Amniotic stem cell (primary cell): ENCODE measurements around the gene HAGHL.

Source experiments
- DNase-seq: peaks from one replicate; lab custom pipeline; 2025; lab: John Stamatoyannopoulos, UW

HAGHL gene

GRCh38 chr16:708019-708418 is 18.9 kb upstream of the HAGHL start:
- DNase-seq: no peak

- no peak for DNase-seq
Observed at GRCh38 chr16:708959-709358, 17.9 kb upstream of the HAGHL start.

GRCh38 chr16:709566-710499 is 17.1 kb upstream of the HAGHL start:
- DNase-seq: no peak

- no peak for DNase-seq
Observed at GRCh38 chr16:710500-711075, 16.3 kb upstream of the HAGHL start.

GRCh38 chr16:711084-711483 is 15.8 kb upstream of the HAGHL start:
- no peak for DNase-seq

- DNase-seq: no peak
Observed at GRCh38 chr16:711548-712320, 15.2 kb upstream of the HAGHL start.

GRCh38 chr16:712740-713250 is 14.1 kb upstream of the HAGHL start:
- peak; percentile 85 for DNase-seq

GRCh38 chr16:714079-714478 is 12.8 kb upstream of the HAGHL start:
- DNase-seq: no peak

GRCh38 chr16:714558-715476 is 12.1 kb upstream of the HAGHL start, which contains the start of gene METRN:
METRN (plus strand) TSS chr16:715118; CDS start chr16:715290, 172 bp downstream.
- DNase-seq: peak; percentile 86

- no peak for DNase-seq
Observed at GRCh38 chr16:715477-716199, 11.3 kb upstream of the HAGHL start.

- no peak for DNase-seq
Observed at GRCh38 chr16:716200-716568, 10.7 kb upstream of the HAGHL start.

GRCh38 chr16:716768-717325 is 10.1 kb upstream of the HAGHL start:
- DNase-seq: no peak

GRCh38 chr16:717450-718245 is 9.3 kb upstream of the HAGHL start:
- no peak for DNase-seq

- DNase-seq: no peak
Observed at GRCh38 chr16:718389-718788, 8.5 kb upstream of the HAGHL start.

- DNase-seq: no peak
Observed at GRCh38 chr16:718922-719321, 8.0 kb upstream of the HAGHL start.

- no peak for DNase-seq
Observed at GRCh38 chr16:719815-720446, 7.0 kb upstream of the HAGHL start.

GRCh38 chr16:720447-720989 is 6.4 kb upstream of the HAGHL start:
- no peak for DNase-seq

GRCh38 chr16:720990-721764 is 5.7 kb upstream of the HAGHL start, which contains the start of gene ANTKMT:
ANTKMT (plus strand) TSS chr16:721146; CDS start chr16:721275, 129 bp downstream.
- peak; percentile 60 for DNase-seq
